Activated B cell treated with CpG ODN at 0.5 μM for 24 hours (primary cell): Measurements from ENCODE around the gene ANO10. TPM values are rescaled to one million over a fixed set of nuclear protein-coding genes. Genes with fewer than 3 reads are reported as not detected.

Source experiments
- ATAC-seq: fragments of 200-7000 bp; cut with Tn5 transposase; one replicate; pipeline ENCODE4 v1.10.0; 2021; ENCODE audit warnings: low read depth, mild to moderate bottlenecking, moderate library complexity
- CTCF ChIA-PET: fragments of 350-600 bp; sonication (Branson Sonifier 250); formaldehyde crosslinking; loops from one replicate; lab custom pipeline; 2021; ENCODE audit warnings: antibody characterized with exemption; lab: Charles Lee
- POLR2A ChIA-PET: fragments of 350-600 bp; sonication (Branson Sonifier 250); formaldehyde crosslinking; loops from one replicate; lab custom pipeline; 2021; ENCODE audit warnings: antibody characterized with exemption; lab: Charles Lee
- DNase-seq: peaks from one replicate; pipeline ENCODE4 v3.0.0; 2022
- H3K27ac Mint-ChIP-seq: one replicate; pipeline ENCODE4 v1.8.0; 2020; ENCODE audit warnings: mixed read lengths
- H3K27me3 Mint-ChIP-seq: one replicate; pipeline ENCODE4 v1.8.0; 2021; ENCODE audit warnings: mixed read lengths
- H3K36me3 Mint-ChIP-seq: one replicate; pipeline ENCODE4 v1.8.0; 2021; ENCODE audit warnings: low read depth, mixed read lengths
- H3K4me1 Mint-ChIP-seq: one replicate; pipeline ENCODE4 v1.8.0; 2021; ENCODE audit warnings: mixed read lengths
- H3K4me3 Mint-ChIP-seq: one replicate; pipeline ENCODE4 v1.8.0; 2020; ENCODE audit warnings: mild to moderate bottlenecking, mixed read lengths
- H3K9me3 Mint-ChIP-seq: one replicate; pipeline ENCODE4 v1.8.0; 2020; ENCODE audit warnings: mixed read lengths
- CTCF ChIP-seq: fragments of 200-600 bp; IDR thresholded peaks from one replicate; pipeline ENCODE4 v1.8.0; 2022; ENCODE audit warnings: antibody characterized with exemption, mild to moderate bottlenecking
- intact Hi-C: fragments of 100-400 bp; cut with micrococcal nuclease; formaldehyde crosslinking; loops from one replicate; pipeline ENCODE4 v1.15.1; 2024
- total RNA-seq: library from RNA; stranded (reverse); gene quantifications from 2 replicates; pipeline ENCODE4 v1.2.3, GENCODE V29; 2022

Gene ANO10
- total RNA-seq, 1 donor from 2014 or later: 6.4 TPM

- no peak overlapping the region for H3K4me3 Mint-ChIP-seq
- ATAC-seq: no peak
- H3K36me3 Mint-ChIP-seq: no peaks in the 10 kb centered on the region
- no peaks in the 10 kb centered on the region for H3K9me3 Mint-ChIP-seq
- POLR2A ChIA-PET: no interaction called here
- H3K27ac Mint-ChIP-seq: no peak overlapping the region
- no peaks in the 10 kb centered on the region for H3K4me1 Mint-ChIP-seq
- H3K27me3 Mint-ChIP-seq: no peaks in the 10 kb centered on the region
- TF ChIP-seq CTCF: no peak
- CTCF ChIA-PET: no interaction called here
- DNase-seq: no peak
- intact Hi-C loops: no loop called here
These were observed 255.3 kb downstream of the ANO10 start for GRCh38 chr3:43366481-43366880.

- Mint-ChIP-seq H3K27ac (no peak overlapping the region), H3K4me3 (no peak overlapping the region), H3K27me3 (no peaks in the 10 kb centered on the region), H3K4me1 (no peaks in the 10 kb centered on the region), H3K36me3 (no peaks in the 10 kb centered on the region), H3K9me3 (no peaks in the 10 kb centered on the region)
- ChIA-PET CTCF (no interaction called here), POLR2A (no interaction called here)
- DNase-seq: no peak
- no peak for ATAC-seq
- no peak for TF ChIP-seq CTCF
- intact Hi-C loops: no loop called here
These were observed 256.1 kb downstream of the ANO10 start for GRCh38 chr3:43365601-43366305.

- DNase-seq (no peak), ATAC-seq (no peak)
- Mint-ChIP-seq H3K4me3 (no peak overlapping the region), H3K9me3 (no peaks in the 10 kb centered on the region), H3K36me3 (no peaks in the 10 kb centered on the region), H3K27me3 (no peaks in the 10 kb centered on the region), H3K4me1 (no peaks in the 10 kb centered on the region), H3K27ac (no peak overlapping the region)
- ChIA-PET CTCF (no interaction called here), POLR2A (no interaction called here)
- no peak for TF ChIP-seq CTCF
- intact Hi-C loops: no loop called here
These were observed 256.9 kb downstream of the ANO10 start for GRCh38 chr3:43364926-43365325.

- TF ChIP-seq CTCF: no peak
- no peaks in the 10 kb centered on the region for H3K4me1 Mint-ChIP-seq
- POLR2A ChIA-PET: no interaction called here
- H3K4me3 Mint-ChIP-seq: no peak overlapping the region
- no peaks in the 10 kb centered on the region for H3K36me3 Mint-ChIP-seq
- no peak for DNase-seq
- CTCF ChIA-PET: no interaction called here
- ATAC-seq: no peak
- H3K27ac Mint-ChIP-seq: no peak overlapping the region
- no peaks in the 10 kb centered on the region for H3K9me3 Mint-ChIP-seq
- intact Hi-C loops: no loop called here
- no peaks in the 10 kb centered on the region for H3K27me3 Mint-ChIP-seq
These were observed 257.3 kb downstream of the ANO10 start for GRCh38 chr3:43364494-43364893.

GRCh38 chr3:43363621-43364266 lies 258.1 kb downstream of the ANO10 start:
- Mint-ChIP-seq H3K4me3 (no peak overlapping the region), H3K27me3 (no peaks in the 10 kb centered on the region), H3K4me1 (no peaks in the 10 kb centered on the region), H3K27ac (no peak overlapping the region), H3K36me3 (no peaks in the 10 kb centered on the region), H3K9me3 (no peaks in the 10 kb centered on the region)
- ATAC-seq (no peak), DNase-seq (no peak)
- intact Hi-C loops: no loop called here
- ChIA-PET CTCF (no interaction called here), POLR2A (no interaction called here)
- no peak for TF ChIP-seq CTCF
